ENCODE data around the gene TBC1D13. TPM values are rescaled to one million over a fixed set of nuclear protein-coding genes. Genes with fewer than 3 reads are reported as not detected.

Gene TBC1D13
- polyA plus RNA-seq (2011; rRNA removed): 25.7 and 27.4 TPM in 2 replicates
- 21.7 and 25.2 TPM in 2 replicates for polyA minus RNA-seq (2011; rRNA and poly(A)+ RNA removed)

GRCh38 chr9:128786681-128787601 lies at the start of gene TBC1D13:
Gene TBC1D13 (plus strand): TSS chr9:128787253. CDS start chr9:128787354, 101 bp downstream.
- POLR2A ChIA-PET: no interaction called here
- CTCF ChIA-PET: interaction anchor here (2.7 kb wide), 1 partner anchor 85 kb away, joined by 8 read pairs; the partner anchor contains the start of gene PKN3
- Histone ChIP-seq H3K9me3 (ENCODE audit: control insufficient read depth, insufficient read depth, low read length) (peaks cover 7% of the 10 kb centered on the region), H3K27me3 (ENCODE audit: control insufficient read depth, insufficient read depth, low read length) (no peaks in the 10 kb centered on the region), H3K27ac (ENCODE audit: low read depth, low read length) (peak within 1 kb of the TSS; percentile 52), H3K4me3 (ENCODE audit: low read depth, low read length) (peak within 1 kb of the TSS; percentile 94)
- DNase-seq (ENCODE audit: low read depth, low spot score): no peak
- TF ChIP-seq, protein P1, sequence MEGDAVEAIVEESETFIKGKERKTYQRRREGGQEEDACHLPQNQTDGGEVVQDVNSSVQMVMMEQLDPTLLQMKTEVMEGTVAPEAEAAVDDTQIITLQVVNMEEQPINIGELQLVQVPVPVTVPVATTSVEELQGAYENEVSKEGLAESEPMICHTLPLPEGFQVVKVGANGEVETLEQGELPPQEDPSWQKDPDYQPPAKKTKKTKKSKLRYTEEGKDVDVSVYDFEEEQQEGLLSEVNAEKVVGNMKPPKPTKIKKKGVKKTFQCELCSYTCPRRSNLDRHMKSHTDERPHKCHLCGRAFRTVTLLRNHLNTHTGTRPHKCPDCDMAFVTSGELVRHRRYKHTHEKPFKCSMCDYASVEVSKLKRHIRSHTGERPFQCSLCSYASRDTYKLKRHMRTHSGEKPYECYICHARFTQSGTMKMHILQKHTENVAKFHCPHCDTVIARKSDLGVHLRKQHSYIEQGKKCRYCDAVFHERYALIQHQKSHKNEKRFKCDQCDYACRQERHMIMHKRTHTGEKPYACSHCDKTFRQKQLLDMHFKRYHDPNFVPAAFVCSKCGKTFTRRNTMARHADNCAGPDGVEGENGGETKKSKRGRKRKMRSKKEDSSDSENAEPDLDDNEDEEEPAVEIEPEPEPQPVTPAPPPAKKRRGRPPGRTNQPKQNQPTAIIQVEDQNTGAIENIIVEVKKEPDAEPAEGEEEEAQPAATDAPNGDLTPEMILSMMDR (IDR thresholded peaks at IDR 0.05; ENCODE audit: low read depth, low read length): no peak

DNA sequence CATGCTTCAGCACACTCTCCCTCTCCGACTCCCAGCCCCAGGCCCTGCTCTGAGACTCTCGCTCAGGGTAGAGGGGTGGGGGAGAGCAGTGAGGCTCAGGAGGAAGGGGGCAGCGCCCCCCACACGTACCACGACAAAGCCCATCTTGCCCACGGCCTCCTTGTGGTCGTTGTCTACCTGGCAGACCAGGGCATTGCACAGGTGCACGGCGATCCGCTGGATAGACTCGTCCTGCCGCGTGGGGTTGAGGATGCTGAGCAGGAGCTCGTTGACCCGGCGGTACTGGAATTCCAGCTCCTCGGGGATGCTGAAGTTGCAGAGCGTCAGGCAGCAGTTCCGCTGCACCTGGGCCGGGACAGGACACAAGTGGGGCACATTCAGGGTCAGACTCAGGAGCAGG lies 44.7 kb upstream of the TBC1D13 start:
- CTCF ChIA-PET: interaction anchor here (1.1 to 1.2 kb wide), 2 partner anchors 10 to 41 kb away, joined by 3 to 4 read pairs; partner anchors contain the start of gene PKN3
- H3K9me3 ChIP-seq (ENCODE audit: control insufficient read depth, insufficient read depth, low read length): no peaks in the 10 kb centered on the region
- H3K27me3 ChIP-seq (ENCODE audit: control insufficient read depth, insufficient read depth, low read length): no peaks in the 10 kb centered on the region
- H3K4me3 ChIP-seq (ENCODE audit: low read depth, low read length): no peak overlapping the region
- H3K27ac ChIP-seq (ENCODE audit: low read depth, low read length): no peak overlapping the region
- no peak for DNase-seq (ENCODE audit: low read depth, low spot score)
- POLR2A ChIA-PET: no interaction called here
- TF ChIP-seq, protein P1 (IDR thresholded peaks at IDR 0.05; ENCODE audit: low read depth, low read length): no peak

DNA sequence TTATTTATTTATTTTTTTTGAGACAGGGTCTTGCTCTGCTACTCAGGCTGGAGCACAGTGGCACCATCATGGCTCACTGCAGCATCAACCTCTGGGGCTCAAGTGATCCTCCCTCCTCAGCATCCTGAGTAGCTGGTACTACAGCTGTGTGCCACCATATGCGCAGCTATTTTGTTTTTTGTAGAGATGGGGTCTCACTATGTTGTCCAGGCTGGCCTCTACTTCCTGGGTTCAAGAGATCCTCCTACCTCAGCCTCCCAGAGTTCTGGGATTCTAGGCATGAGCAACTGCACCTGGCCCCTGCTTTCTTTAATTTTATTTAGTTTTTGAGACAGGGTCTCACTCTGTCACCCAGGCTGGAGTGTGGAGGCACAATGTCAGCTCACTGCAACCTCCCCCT lies 43.6 kb upstream of the TBC1D13 start:
- no peak for DNase-seq (ENCODE audit: low read depth, low spot score)
- Histone ChIP-seq H3K9me3 (ENCODE audit: control insufficient read depth, insufficient read depth, low read length) (no peaks in the 10 kb centered on the region), H3K27ac (ENCODE audit: low read depth, low read length) (no peak overlapping the region), H3K4me3 (ENCODE audit: low read depth, low read length) (no peak overlapping the region), H3K27me3 (ENCODE audit: control insufficient read depth, insufficient read depth, low read length) (no peaks in the 10 kb centered on the region)
- POLR2A ChIA-PET: interaction anchor here (0.7 kb wide), 1 partner anchor 9 kb away, joined by 3 read pairs; no protein-coding TSS in a partner anchor
- TF ChIP-seq, protein P1 (IDR thresholded peaks at IDR 0.05; ENCODE audit: low read depth, low read length): no peak
- CTCF ChIA-PET: no interaction called here

DNA sequence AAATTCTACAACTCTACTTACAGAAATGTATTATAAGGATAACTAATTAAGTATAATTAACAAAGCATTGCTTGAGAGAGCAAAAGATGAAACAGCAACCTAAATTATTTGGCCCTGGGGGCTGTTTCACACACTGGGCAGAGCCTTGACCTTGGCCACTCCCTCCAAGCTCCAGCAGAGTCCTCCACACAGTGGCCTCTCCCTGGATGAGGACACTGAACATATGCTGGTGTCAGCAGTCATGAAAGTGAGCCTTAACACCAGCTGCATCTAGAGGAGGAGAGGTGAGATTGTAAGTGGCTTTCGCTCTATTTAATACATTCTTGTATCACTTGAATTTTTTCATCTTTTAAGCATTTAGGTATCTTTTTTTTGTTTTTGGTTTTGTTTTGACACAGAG lies 39.8 kb upstream of the TBC1D13 start:
- DNase-seq (ENCODE audit: low read depth, low spot score): no peak
- no peak overlapping the region for H3K4me3 ChIP-seq (ENCODE audit: low read depth, low read length)

More for the DNA sequence above, 39.8 kb upstream of the TBC1D13 start:
- Histone ChIP-seq H3K27me3 (ENCODE audit: control insufficient read depth, insufficient read depth, low read length) (no peaks in the 10 kb centered on the region), H3K27ac (ENCODE audit: low read depth, low read length) (no peak overlapping the region), H3K9me3 (ENCODE audit: control insufficient read depth, insufficient read depth, low read length) (no peaks in the 10 kb centered on the region)
- TF ChIP-seq, protein P1 (IDR thresholded peaks at IDR 0.05; ENCODE audit: low read depth, low read length): no peak
- ChIA-PET POLR2A (no interaction called here), CTCF (no interaction called here)

All from AG04450 (cell line).